Endothelial cell of umbilical vein (primary cell): ENCODE measurements around the gene SLC2A1. TPM values are rescaled to one million over a fixed set of nuclear protein-coding genes. Genes with fewer than 3 reads are reported as not detected.

Source experiments
- BruUV-seq: library from RNA; stranded (reverse); fragments of 400-500 nt; replicated peaks from 2 replicates; lab custom pipeline; 2021; lab: Mats Ljungman, UMichigan
- CTCF ChIA-PET: fragments of 300-600, 350-600 bp; sonication (Branson Sonifier 250); formaldehyde crosslinking; loops from one replicate; lab custom pipeline; 2021; ENCODE audit warnings: antibody characterized with exemption, inconsistent platforms; lab: Charles Lee
- POLR2A ChIA-PET: fragments of 300-600, 350-600 bp; sonication (Branson Sonifier 250); formaldehyde crosslinking; loops from one replicate; lab custom pipeline; 2021; ENCODE audit warnings: antibody characterized with exemption, inconsistent platforms; lab: Charles Lee
- DNase-seq: peaks from one replicate; pipeline ENCODE4 v3.0.0-alpha.2; 2011; ENCODE audit warnings: low read depth, low spot score
- FAIRE-seq: peaks from 2 replicates; lab custom pipeline; 2011; peaks lifted over from hg19 to GRCh38; lab: Jason Lieb, UNC
- H2AFZ ChIP-seq: 2 replicates; pipeline ENCODE4 v1.6.0; 2012; ENCODE audit warnings: low read depth, low read length, control low read depth, inconsistent platforms
- H3K27ac ChIP-seq: 2 replicates; pipeline ENCODE4 v1.5.1; 2011; ENCODE audit warnings: low read depth, mild to moderate bottlenecking, control low read depth, low read length, moderate library complexity; ENCODE audit not compliant: insufficient read depth
- H3K27me3 ChIP-seq, 2 experiments: 2 replicates each; pipeline versions ENCODE4 v1.6.0 to v1.6.1; 2011; ENCODE audit warnings: low read length in 2 of 2, mixed read lengths in 1 of 2; ENCODE audit not compliant: control insufficient read depth in 2 of 2, insufficient read depth in 2 of 2
- H3K36me3 ChIP-seq, 2 experiments: 2 replicates in 1 of 2; 3 replicates in 1 of 2; pipeline ENCODE4 v1.5.1; 2011; ENCODE audit warnings: low read length in 2 of 2, mild to moderate bottlenecking in 1 of 2, moderate library complexity in 1 of 2; ENCODE audit not compliant: control insufficient read depth in 2 of 2, insufficient read depth in 2 of 2; ENCODE audit errors: extremely low read depth in 1 of 2
- H3K4me1 ChIP-seq: 3 replicates; pipeline ENCODE4 v1.5.1; 2011; ENCODE audit warnings: mild to moderate bottlenecking, low read length; ENCODE audit not compliant: control insufficient read depth, insufficient read depth; ENCODE audit errors: extremely low read depth
- H3K4me2 ChIP-seq: 2 replicates; pipeline ENCODE4 v1.6.1; 2011; ENCODE audit warnings: low read length, control low read depth, mixed read lengths; ENCODE audit not compliant: insufficient read depth
- H3K4me3 ChIP-seq, 3 experiments: fragments of 200-600 bp in 1 of 3; sonication (generic), shearing (Covaris generic) in 1 of 3; replicated peaks in 1 of 3; 2 replicates each; pipeline ENCODE4 v1.5.1; 2011 to 2016; ENCODE audit warnings: control low read depth in 3 of 3, low read length in 3 of 3, mild to moderate bottlenecking in 2 of 3, inconsistent platforms in 1 of 3, low read depth in 1 of 3, moderate library complexity in 1 of 3; ENCODE audit not compliant: insufficient read depth in 1 of 3
- H3K79me2 ChIP-seq: 2 replicates; pipeline ENCODE4 v1.6.0; 2012; ENCODE audit warnings: low read length, inconsistent platforms; ENCODE audit not compliant: control insufficient read depth, insufficient read depth
- H3K9ac ChIP-seq: replicated peaks from 2 replicates; pipeline ENCODE3; 2011; ENCODE audit warnings: low read length, control low read depth; ENCODE audit not compliant: insufficient read depth; ENCODE audit errors: extremely low read depth
- H3K9me1 ChIP-seq: replicated peaks from 3 replicates; pipeline ENCODE4 v1.6.0; 2011; ENCODE audit warnings: mild to moderate bottlenecking, low read length; ENCODE audit not compliant: control insufficient read depth, insufficient read depth; ENCODE audit errors: extremely low read depth
- H3K9me3 ChIP-seq: replicated peaks from 2 replicates; pipeline ENCODE4 v1.5.1; 2012; ENCODE audit warnings: low read length, inconsistent platforms; ENCODE audit not compliant: control insufficient read depth, insufficient read depth
- H4K20me1 ChIP-seq: replicated peaks from 2 replicates; pipeline ENCODE3; 2011; ENCODE audit warnings: mild to moderate bottlenecking, low read length; ENCODE audit not compliant: control insufficient read depth, insufficient read depth; ENCODE audit errors: extremely low read depth
- CTCF ChIP-seq, 2 donors: IDR thresholded peaks; 1 replicate in 1 of 2; 2 replicates in 1 of 2; pipeline ENCODE4 v1.5.1; 2011; ENCODE audit warnings: low read length in 2 of 2, mild to moderate bottlenecking in 2 of 2, moderate library complexity in 2 of 2, control low read depth in 1 of 2, inconsistent platforms in 1 of 2, low read depth in 1 of 2; ENCODE audit not compliant: insufficient read depth in 1 of 2; ENCODE audit errors: extremely low read depth in 1 of 2
- EZH2 ChIP-seq: IDR thresholded peaks from 2 replicates; pipeline ENCODE4 v1.6.1; 2012; ENCODE audit warnings: borderline replicate concordance, low read depth, mild to moderate bottlenecking, moderate library complexity, low read length, inconsistent platforms; ENCODE audit not compliant: severe bottlenecking
- FOS ChIP-seq: IDR thresholded peaks from 2 replicates; pipeline ENCODE4 v1.6.1; 2011; ENCODE audit warnings: mild to moderate bottlenecking, low read length, moderate library complexity, borderline replicate concordance; ENCODE audit not compliant: insufficient read depth
- JUN ChIP-seq: IDR thresholded peaks from 2 replicates; pipeline ENCODE4 v1.6.1; 2011; ENCODE audit warnings: borderline replicate concordance, low read depth; ENCODE audit not compliant: insufficient read length, insufficient read depth
- dilution Hi-C: fragments of 300-500 bp; cut with MboI; formaldehyde crosslinking; loops from one replicate; pipeline ENCODE4 v1.15.0; 2019; ENCODE audit warnings: low sequenced_read_pairs; ENCODE audit not compliant: extremely low pct_ligation_motif_present
- intact Hi-C: fragments of 100-400 bp; cut with micrococcal nuclease; formaldehyde crosslinking; loops from one replicate; pipeline ENCODE4 v1.10.0; 2022
- polyA plus RNA-seq, 4 experiments: library from polyadenylated mRNA; depleted of rRNA in 3 of 4; stranded (reverse) in 3 of 4; unstranded in 1 of 4; fragments of >200 nt; gene quantifications; 2 replicates each; pipeline versions ENCODE4 v1.2.1 to v1.2.3, GENCODE V29; 2011 to 2012; ENCODE audit warnings: missing spikeins in 1 of 4
- total RNA-seq: library from RNA; stranded (reverse); gene quantifications from 2 replicates; pipeline ENCODE4 v1.2.3, GENCODE V29; 2021

The SLC2A1 gene
- total and polyA plus RNA-seq, 2 donors (not counting 3 experiments of a cell fraction or from before 2014, with no cell fraction given) = 42.2 to 46.5 TPM

DNA sequence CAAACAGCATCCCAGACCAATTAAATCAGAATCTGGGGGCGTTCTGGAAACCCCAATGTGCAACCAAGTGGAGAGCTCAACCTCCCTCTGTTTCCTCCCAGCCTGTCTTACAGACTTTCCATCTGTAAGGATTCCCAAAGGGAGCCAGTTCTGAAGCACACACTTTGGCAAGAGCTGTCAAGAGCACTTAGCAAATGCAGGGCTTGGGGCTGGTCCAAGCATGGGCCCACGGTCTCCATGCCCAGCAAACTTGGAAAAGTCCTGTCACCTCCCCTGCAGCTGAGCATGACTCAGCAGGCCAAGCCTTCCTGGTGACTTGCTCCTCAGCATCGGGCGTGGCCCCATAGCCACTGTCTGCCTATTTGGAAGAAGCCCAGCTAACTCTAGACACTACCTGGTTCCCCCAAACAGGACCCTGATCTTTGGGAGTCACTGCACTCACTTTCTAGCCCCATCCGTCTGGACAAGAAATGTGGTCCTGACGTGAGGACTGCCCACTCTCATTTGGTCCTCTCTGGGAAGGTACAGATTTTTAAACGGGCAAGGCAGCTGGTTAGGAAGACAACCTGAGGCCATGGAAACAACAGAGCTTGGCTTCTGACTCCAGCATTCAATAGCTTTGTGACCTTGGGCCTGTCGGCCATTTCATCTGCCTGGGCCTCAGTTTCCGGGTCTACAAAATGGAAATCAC, 16.9 kb downstream of the SLC2A1 start:
- dilution Hi-C loops = no loop called here
- CTCF ChIA-PET = interaction anchor here (1.9 to 4.3 kb wide), 4 partner anchors 12 to 132 kb away, joined by 7 to 25 read pairs (median 12); no protein-coding TSS in a partner anchor

More for the DNA sequence above, 16.9 kb downstream of the SLC2A1 start:
- H3K4me1 ChIP-seq = peaks cover 47% of the 10 kb centered on the region
- H3K9ac ChIP-seq = peak overlapping the region; percentile 74
- no peaks in the 10 kb centered on the region for H4K20me1 ChIP-seq
- H3K79me2 ChIP-seq = no peaks in the 10 kb centered on the region
- H3K36me3 ChIP-seq = peaks cover 0 to 2% of the 10 kb centered on the region in 2 experiments
- no peak overlapping the region for H3K4me3 ChIP-seq
- no peaks in the 10 kb centered on the region for H3K9me1 ChIP-seq
- no peaks in the 10 kb centered on the region for H3K27me3 ChIP-seq
- FAIRE-seq (no peak), DNase-seq (peak; percentile 79)
- intact Hi-C loops = loop anchor here (1.0 kb wide), 3 partner anchors 17 to 265 kb away; partner anchors contain the start of gene SLC2A1
- H3K4me2 ChIP-seq = peak overlapping the region; percentile 11
- TF ChIP-seq CTCF (IDR thresholded peaks at IDR 0.05; ENCODE audit: extremely low read depth in 1 of 2, insufficient read depth in 1 of 2, low read depth in 1 of 2, low read length in 2 of 2) (no peak), FOS (peak; percentile 81), JUN (peak; percentile 36), EZH2 (no peak)
- peak overlapping the region; percentile 98 for H3K27ac ChIP-seq
- H3K9me3 ChIP-seq = no peaks in the 10 kb centered on the region
- POLR2A ChIA-PET = no interaction called here
- H2AFZ ChIP-seq = peak overlapping the region; percentile 46
- BruUV-seq = no TSS peak
